ENCODE data around the gene SAPCD2.
A peak's percentile ranks its signal among the peaks of the same experiment; 100 is the strongest.

DNA sequence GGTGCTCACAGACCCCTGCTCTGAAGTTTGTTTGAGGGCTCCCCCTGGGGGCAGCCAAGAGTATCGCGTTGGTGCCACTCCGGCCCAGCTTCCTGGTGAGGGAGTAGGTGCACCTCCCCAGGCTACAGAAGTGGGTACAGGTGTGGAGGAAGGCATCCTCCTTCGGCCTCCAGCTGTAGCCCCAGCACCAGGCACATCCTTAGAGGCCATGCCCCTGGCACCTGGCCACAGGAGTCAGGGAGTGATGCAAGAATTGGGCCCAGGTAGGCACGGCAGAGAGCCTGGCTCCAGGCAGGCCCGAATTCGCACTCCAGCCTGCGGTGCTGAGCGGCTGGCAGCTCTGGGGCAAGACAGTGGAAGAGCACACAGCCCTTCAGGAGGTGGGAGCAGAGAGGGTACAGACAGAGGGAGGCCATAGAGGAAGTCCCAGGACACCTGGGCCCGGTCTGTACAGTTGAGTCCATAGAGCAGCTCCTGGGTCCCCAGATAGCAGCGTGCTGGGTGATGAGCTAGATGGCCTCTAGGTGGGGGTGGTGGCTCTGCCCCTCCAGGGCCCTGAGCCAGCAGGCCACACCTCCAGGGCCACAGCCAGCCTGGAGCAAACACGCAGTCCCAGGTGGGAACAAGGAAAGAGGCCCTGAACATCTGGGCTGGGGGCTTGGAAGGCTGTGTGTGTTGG is 2.4 kb downstream of the SAPCD2 start:
- TF ChIP-seq, protein P1, sequence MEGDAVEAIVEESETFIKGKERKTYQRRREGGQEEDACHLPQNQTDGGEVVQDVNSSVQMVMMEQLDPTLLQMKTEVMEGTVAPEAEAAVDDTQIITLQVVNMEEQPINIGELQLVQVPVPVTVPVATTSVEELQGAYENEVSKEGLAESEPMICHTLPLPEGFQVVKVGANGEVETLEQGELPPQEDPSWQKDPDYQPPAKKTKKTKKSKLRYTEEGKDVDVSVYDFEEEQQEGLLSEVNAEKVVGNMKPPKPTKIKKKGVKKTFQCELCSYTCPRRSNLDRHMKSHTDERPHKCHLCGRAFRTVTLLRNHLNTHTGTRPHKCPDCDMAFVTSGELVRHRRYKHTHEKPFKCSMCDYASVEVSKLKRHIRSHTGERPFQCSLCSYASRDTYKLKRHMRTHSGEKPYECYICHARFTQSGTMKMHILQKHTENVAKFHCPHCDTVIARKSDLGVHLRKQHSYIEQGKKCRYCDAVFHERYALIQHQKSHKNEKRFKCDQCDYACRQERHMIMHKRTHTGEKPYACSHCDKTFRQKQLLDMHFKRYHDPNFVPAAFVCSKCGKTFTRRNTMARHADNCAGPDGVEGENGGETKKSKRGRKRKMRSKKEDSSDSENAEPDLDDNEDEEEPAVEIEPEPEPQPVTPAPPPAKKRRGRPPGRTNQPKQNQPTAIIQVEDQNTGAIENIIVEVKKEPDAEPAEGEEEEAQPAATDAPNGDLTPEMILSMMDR (conservative IDR thresholded peaks at IDR 0.05 in 1 of 2, IDR thresholded peaks at IDR 0.05 in 1 of 2; ENCODE audit: extremely low read depth in 1 of 2, insufficient read depth in 1 of 2, low read depth in 1 of 2, low read length in 2 of 2) = peak; percentile 78 to 86
- TF ChIP-seq EZH2 (IDR thresholded peaks at IDR 0.05; ENCODE audit: borderline replicate concordance, low read length) = no peak

All from mammary epithelial cell (primary cell).